ENCODE results near the gene PLCB1. TPM values are rescaled to one million over a fixed set of nuclear protein-coding genes. Genes with fewer than 3 reads are reported as not detected.
"Not testable (repeated sequence)": the region's sequence is repeated elsewhere in the genome, so short reads cannot be mapped to it uniquely, and the experiment has no call there.

The PLCB1 gene
- total RNA-seq, 1 donor from 2014 or later = 19.0 TPM

- no peak for DNase-seq (ENCODE audit: low spot score)
These were observed 311.5 kb downstream of the PLCB1 start for GRCh38 chr20:8443464-8444072.

- no peak for DNase-seq (ENCODE audit: low spot score)
These were observed 315.4 kb downstream of the PLCB1 start for GRCh38 chr20:8447262-8448120.

GRCh38 chr20:8449123-8449522 is 317.1 kb downstream of the PLCB1 start:
- no peak for DNase-seq (ENCODE audit: low spot score)

GRCh38 chr20:8454137-8454712 is 322.2 kb downstream of the PLCB1 start:
- DNase-seq (ENCODE audit: low spot score) = no peak

GRCh38 chr20:8456765-8457164 is 324.7 kb downstream of the PLCB1 start:
- DNase-seq (ENCODE audit: low spot score) = no peak

GRCh38 chr20:8457978-8458377 is 325.9 kb downstream of the PLCB1 start:
- no peak for DNase-seq (ENCODE audit: low spot score)

- no peak for DNase-seq (ENCODE audit: low spot score)
These were observed 329.1 kb downstream of the PLCB1 start for GRCh38 chr20:8461186-8461585.

- no peak for DNase-seq (ENCODE audit: low spot score)
These were observed 332.3 kb downstream of the PLCB1 start for GRCh38 chr20:8464368-8464767.

GRCh38 chr20:8466781-8467180 is 334.7 kb downstream of the PLCB1 start:
- DNase-seq (ENCODE audit: low spot score) = not testable (repeated sequence)

GRCh38 chr20:8470156-8470555 is 338.1 kb downstream of the PLCB1 start:
- DNase-seq (ENCODE audit: low spot score) = no peak

- DNase-seq (ENCODE audit: low spot score) = no peak
These were observed 339.4 kb downstream of the PLCB1 start for GRCh38 chr20:8471465-8471864.

GRCh38 chr20:8473459-8473858 is 341.4 kb downstream of the PLCB1 start:
- DNase-seq (ENCODE audit: low spot score) = no peak

GRCh38 chr20:8474027-8474668 is 342.1 kb downstream of the PLCB1 start:
- no peak for DNase-seq (ENCODE audit: low spot score)

- DNase-seq (ENCODE audit: low spot score) = no peak
These were observed 344.0 kb downstream of the PLCB1 start for GRCh38 chr20:8476021-8476420.

- DNase-seq (ENCODE audit: low spot score) = no peak
These were observed 348.5 kb downstream of the PLCB1 start for GRCh38 chr20:8480597-8480996.

GRCh38 chr20:8487696-8488095 is 355.6 kb downstream of the PLCB1 start:
- no peak for DNase-seq (ENCODE audit: low spot score)

- no peak for DNase-seq (ENCODE audit: low spot score)
These were observed 357.2 kb downstream of the PLCB1 start for GRCh38 chr20:8489094-8489883.

- DNase-seq (ENCODE audit: low spot score) = no peak
These were observed 358.2 kb downstream of the PLCB1 start for GRCh38 chr20:8490076-8490830.

- DNase-seq (ENCODE audit: low spot score) = no peak
These were observed 360.1 kb downstream of the PLCB1 start for GRCh38 chr20:8492173-8492572.

- DNase-seq (ENCODE audit: low spot score) = no peak
These were observed 366.5 kb downstream of the PLCB1 start for GRCh38 chr20:8498571-8498970.

- no peak for DNase-seq (ENCODE audit: low spot score)
These were observed 372.0 kb downstream of the PLCB1 start for GRCh38 chr20:8504030-8504429.

Data from mucosa of gallbladder (tissue), 1 donor.